Frontal cortex (tissue), 4 donors: ENCODE measurements around the gene TMEM175. TPM values are rescaled to one million over a fixed set of nuclear protein-coding genes. Genes with fewer than 3 reads are reported as not detected.
A peak's percentile ranks its signal among the peaks of the same experiment; 100 is the strongest.
"Not testable (repeated sequence)": the region's sequence is repeated elsewhere in the genome, so short reads cannot be mapped to it uniquely, and the experiment has no call there.

Experiments
- DNase-seq, 2 donors: peaks; one replicate each; pipeline ENCODE4 v3.0.0; 2012; ENCODE audit warnings: low spot score in 2 of 2
- FAIRE-seq: peaks from 2 replicates; lab custom pipeline; 2012; peaks lifted over from hg19 to GRCh38; lab: Jason Lieb, UNC
- total RNA-seq: library from RNA; depleted of rRNA; stranded (reverse); fragments of >200 nt; gene quantifications from one replicate; pipeline ENCODE4 v1.2.3, GENCODE V29; 2014
- donor health status: control.
- donor health status: control.
- donor health status: control.

The TMEM175 gene
- total RNA-seq, 1 donor from 2014 or later = 18.8 TPM

DNA sequence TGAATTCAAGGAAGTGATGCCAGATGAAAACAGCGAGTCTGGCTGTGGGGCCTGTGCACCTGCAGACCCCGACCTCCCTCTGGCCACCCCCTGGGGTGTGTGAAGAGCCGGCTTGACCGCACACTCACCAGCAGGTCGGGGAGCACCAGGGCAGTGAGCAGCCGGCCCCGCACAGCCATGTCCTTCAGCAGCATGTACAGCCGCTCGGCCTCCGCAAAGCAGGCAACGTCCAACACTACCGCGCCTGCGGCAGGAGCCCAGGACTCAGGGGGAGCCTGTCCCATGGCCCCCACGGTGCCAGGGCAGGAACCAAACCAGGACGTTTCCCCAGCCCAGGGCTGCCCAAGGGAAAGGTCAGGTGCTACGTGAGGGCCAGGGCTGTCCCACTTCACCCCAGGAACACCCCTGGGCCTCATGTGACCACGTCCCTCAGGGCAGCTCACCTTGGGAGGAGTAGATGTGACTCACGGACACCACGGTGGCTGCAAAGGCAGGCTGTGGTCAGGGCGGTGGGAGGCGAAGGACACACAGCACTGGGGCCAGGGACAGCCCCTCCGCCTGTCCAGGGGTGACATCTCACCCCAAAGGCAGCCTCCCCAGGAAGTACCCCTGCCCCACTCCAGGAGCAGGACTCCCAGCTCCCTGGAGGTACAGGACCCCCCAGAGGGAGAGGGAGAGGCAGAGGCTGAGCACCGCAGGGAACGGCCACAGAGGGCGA is 32.9 kb downstream of the TMEM175 start:
- DNase-seq (no peak), FAIRE-seq (no peak)

DNA sequence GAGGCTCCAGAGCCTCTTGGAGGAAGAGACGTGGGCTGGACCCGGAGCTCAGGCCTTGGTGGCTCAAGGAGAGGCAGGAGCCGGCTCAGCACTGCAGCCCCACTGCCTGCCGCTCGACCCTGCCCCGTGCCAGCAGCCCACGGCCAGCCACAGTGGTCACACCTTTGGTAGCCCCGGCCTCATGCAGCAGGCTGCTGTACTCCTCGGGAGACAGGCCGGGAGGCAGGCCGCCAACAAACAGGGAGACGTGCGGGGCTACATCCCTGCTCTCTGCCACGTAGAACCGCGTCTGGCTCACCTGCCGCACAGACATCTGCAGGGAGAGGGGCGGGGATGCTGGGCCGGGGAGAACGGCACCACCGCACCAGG is 33.5 kb downstream of the TMEM175 start:
- DNase-seq (no peak), FAIRE-seq (no peak)

DNA sequence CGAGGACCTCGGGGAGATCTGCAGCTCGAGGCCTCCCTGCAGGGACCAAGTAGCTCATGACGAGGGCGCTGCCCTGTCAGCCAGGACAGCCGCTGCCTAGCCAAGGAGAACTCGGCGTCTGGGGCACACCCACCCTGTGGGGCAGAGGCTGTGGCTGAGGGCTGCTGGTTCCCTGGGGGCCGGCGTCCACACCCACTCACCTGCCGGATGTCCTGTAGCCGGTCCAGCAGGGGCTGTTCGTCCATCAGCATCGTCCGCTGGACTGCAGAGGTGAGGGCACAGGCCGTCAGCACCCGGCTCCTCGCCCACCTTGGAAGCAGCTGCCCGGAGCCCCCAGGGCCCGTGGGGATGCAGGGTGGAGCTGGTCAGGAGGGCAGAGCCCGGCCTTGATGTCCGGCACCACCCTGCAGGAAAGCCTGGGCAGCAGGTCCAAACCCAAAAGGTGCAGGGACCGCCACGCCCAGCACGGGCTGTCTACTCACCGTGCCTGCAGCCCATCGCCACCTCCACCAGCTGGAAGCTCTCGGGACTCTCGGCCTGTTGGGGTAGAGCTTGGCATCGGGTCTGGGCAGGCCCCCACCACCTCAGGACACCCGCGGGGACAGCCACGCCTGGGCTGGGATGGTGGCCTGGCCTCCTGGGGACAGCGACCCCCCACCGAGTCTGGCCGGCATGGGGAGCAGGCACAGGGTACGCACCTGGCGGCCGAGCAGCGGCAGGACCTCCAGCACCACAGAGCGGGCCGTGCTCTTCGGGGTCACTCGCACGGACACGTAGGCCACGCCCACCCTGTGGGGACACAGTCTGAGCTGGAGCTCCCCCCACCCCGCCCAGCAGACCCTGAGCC is 34.2 kb downstream of the TMEM175 start:
- no peak for FAIRE-seq

DNA sequence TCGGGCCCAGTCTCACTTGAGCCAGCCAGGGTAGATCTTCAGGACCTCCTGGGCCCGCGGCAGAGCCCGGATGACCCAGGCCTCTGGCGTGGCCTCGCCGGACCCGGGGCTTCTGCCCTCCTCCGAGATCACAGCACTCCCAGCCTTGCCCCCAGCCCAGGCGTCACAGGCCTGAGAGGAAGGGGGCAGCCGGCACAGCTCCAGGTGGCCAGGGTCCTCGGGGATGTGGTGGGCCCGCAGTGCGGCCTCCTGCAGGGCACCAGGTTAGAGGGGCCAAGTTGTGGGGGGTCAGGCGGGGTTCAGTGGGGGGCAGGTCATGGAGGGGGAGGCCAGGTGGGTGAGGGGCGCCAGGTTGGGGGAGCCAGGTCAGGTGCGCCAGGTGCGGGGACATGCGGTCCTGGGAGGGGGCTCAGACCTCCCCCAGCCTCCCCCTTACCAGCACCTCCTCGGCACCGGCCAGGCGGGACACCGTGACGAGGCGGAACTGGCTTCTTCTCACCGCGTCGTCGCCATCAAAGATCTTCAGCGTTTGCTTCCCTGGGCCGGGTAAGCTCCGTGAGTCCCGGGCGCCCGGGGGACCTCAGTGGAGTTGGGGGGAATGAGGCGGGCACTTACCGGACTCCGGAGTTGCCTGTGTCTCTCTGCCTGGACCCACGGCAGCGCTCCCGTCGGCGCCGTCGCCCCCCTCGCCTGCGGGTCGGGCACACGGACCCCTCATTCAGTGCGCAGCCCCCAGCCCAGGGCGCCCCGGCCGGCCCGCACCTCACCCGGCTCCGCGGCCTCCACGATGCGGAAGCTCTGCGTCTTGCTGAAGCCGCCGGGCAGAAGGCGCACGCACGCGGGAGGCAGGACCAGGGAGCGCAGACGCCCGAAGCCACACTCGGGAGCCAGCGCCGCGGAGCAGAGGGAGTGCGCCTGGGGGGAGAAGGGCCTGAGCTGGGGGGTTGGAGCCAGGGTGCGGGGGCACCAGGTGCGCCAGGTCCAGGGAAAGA is 35.1 kb downstream of the TMEM175 start:
- FAIRE-seq (no peak), DNase-seq (no peak)

More for the DNA sequence above, 34.2 kb downstream of the TMEM175 start:
- no peak for DNase-seq

DNA sequence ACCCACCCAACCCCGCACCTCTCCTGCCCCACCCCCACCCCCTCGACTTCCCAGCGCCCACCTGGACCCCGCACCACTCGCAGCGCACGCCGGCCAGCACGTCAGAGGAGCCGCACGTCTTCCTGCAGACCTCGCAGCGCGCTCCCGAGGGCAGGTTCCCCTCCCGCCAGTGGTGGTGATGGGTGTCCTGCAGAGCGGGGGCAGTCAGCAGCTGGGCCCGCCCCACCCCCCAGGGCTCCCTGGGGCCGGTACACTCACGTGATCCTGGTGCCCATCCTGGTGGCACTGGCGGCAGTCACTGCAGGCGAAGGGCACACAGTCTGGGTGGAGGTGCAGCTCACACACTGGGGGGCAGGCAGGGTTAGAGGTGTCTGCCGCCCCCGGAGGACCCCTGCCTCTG is 36.0 kb downstream of the TMEM175 start:
- FAIRE-seq = no peak
- DNase-seq = no peak

DNA sequence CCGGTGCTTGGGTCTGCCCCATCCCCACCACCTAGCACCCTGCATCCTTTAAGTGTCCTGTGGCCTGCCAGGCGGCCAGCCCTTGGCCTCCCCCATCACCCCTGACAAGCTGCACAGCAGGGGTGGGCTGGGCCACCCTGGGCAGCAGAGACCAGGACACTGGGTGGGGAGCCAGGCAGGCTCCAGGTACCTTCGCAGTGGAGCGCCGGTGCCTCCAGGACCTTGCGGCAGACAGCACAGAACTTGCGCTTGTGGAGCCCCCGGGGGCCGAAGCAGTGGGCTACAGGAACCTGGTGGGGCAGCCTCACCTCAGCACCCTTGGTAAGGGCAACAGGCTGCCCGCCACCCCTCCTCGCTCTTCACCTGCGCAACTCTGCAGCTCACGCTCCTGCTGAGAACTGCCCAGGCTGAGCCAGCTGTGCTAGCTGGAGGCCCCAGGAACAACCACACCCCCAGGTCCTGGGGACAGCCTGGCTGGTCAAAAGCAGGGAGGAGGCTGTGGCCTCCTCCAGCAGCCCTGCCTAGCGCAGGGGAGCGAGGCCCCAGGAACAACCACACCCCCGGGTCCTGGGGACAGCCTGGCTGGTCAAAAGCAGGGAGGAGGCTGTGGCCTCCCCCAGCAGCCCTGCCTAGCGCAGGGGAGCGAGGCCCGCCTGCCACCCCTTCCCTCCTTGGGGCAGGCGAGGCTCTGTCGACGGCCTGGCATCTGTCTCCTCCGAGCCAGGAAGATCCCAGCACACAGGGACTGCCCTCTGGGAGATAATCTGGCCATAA is 36.5 kb downstream of the TMEM175 start:
- DNase-seq (no peak), FAIRE-seq (no peak)

DNA sequence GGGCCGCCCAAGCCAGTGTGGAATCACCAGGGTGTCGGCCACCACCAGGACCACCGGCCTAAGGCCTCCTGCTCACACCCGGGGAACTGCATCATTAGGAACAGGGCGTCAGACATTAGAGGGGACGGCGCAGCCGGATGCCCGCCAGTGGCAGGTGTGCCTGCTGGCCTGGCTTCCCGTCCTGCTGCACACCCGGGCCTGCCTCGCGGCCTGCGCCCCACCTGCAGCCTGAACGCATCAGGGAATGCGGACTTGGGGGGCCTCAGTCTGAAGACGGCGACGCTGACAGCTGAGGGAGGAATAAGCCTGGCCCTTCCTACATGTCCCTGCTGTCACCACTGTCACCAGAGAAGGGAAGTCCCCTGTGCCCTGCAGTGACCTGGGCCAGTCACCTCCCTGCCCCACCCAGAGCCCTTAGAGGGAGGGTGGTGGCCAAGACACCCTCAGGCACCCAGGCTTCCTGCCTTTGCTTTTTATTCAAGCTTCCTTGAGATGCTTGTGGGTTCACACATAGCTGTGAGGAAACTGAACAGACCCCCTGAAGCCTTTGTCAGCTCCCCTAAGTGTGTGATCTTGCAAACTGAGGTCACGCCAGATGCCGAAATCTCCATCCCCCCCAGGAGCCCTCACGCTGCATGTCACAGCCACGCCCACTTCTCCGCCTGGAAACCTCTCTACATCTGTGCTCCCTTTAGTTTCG is 37.9 kb downstream of the TMEM175 start:
- no peak for DNase-seq
- no peak for FAIRE-seq

DNA sequence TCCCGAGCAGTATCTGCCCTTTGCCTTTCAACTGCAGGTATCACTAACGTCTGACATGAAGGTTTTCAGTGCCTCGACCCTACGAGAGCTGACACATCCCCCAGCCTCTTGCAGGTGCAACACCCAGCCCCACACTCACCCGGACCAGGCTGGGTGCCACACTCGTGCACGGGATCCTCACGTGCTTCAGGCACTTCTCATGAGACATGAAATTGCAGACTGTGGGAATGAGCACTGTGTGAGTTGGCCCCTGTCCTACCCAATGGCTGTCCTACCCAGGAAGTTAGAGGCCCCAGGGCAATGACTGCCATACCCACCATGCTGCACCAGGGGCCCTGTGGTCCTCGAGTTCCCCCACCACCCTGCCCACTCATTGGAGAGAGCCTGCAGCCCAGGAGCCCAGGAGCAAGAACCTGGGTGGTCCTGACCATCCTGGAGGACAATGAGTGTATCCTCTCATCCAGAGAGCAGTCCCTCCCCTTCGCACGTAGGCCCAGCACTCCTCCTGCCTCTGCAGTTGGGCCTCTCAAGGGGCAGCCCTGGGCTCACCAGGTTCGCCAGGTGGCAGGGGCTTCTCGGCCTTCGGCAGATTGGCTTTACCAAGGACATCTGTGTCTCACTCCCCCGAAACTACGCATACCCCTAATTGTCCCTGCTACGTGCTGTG is 38.7 kb downstream of the TMEM175 start:
- DNase-seq (no peak), FAIRE-seq (no peak)

DNA sequence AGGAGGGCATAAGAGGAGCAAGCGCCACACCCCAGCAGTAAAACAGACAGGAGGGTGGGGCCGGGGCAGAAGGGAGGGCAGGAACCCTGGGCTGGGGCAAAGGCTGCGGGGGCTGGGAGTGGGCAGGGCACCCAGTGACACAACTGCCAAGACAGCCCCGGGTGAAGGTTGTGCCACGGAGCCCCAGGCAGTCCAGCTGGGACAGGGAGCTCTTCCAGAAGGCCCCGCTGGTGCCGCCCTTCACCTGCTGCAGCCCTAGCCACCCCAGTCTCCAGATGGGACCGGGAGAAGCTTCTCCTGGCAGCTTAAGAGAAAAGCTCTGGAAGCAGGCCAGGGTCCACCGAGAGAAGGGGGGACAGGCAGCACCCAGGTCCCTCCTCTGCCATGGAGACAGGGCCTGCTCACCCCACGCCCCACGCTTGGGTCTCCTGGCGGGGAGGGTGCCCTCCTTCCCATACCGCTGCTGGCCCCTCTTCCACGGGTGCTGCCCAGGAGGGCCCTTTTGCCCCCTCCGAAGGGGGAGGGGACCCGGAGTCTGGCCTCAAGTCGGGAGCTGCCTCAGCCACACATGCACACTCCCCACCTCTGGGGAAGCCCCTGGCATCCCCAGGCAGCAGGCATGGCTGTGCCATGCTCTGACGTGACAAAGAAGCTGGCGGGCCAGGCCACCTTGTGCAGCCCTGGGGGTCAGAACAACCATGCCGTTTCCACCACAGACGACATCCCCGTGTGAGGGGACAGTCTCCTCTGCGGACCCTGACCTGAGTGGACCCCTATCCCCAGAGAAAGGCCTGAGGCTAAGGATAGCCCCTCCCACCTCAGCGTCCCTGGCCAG is 39.6 kb downstream of the TMEM175 start:
- DNase-seq (no peak), FAIRE-seq (no peak)

DNA sequence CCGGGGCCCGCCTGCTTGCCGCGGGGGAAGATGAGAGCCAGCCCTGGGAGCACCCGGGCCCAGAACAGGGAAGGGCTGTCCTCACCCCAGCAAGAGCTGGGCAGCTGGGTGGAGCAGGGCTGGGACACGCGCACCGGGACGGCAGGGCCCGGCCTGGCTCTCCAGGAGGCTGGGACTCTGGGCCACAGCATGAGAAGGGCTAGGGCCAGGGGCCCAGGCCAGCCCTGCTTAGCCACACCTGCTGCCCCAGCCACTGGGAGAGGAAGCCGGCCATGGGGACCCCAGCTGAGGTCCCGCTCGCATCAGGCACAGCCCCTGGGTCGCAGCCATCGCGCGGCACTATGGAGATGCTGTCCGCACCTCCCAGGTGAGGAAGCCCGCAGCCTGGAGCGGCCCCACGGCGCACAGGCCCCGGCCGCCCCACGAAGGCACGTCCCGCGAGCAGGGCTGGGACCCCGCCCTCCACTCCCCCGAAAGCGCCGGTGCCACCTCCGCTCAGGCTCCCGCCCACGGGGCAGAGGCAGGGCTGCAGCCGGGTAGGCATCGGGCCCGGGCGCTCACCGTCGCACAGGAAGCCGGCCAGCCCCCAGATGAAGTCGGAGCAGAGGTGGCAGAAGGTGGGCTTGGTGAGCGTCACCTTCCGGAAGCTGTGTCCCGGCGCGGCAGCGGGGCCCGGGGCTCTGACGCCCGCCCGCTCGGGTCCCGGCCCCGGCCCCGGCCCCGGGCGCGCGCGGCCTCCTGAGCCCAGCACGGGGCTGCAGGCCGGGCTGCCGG is 40.6 kb downstream of the TMEM175 start:
- no peak for FAIRE-seq
- peak in 1 of 2 donors; percentile 76 for DNase-seq

DNA sequence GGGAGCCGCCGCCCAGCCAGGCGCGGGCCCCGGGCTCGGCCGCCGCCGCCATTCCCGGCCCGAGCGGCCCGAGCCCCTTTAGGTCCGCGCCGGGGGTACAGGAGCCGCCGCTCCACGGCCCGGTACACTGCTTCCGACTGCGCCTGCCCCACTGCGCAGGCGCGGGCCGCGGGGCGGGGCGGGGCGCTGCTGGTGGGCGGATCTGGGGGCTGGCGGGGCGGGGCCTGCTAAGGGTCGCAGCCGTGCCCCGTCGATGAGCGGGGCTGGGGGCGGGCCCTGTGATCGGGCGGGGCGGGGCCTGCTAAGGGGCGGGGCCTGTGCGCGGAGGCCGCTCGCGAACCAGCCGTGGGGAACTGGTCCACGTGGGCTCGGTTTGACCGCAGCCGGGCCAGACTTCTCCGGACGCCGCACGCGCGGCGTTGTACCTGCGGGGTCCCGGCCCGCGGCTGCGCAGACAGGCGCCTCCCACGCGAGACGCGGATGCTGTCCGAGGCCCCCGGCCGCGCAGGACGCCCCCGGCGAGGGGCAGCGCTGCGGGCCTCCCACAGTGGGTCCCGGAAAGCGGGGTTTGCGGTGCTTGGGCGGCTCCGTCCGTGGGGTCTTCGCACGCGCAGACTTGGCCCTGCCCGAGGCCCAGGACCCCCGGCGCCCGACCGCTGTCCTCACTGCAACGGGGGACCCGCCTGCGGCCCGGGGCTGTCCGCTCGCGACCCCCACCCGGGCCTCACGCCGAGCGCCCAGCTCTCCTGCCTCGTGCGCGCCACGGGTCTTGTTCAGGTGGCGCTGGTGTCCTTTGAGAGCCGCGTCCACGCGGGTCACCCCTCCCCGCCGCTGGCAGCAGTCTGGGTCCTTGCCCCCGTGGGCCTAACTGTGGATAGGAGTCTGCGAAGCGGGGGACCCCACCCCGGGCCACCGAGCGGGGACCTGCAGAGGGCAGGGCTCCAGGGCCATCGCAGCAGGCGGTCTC is 41.5 kb downstream of the TMEM175 start, which contains the start of gene DGKQ:
Gene DGKQ (minus strand): TSS at position 139 of the 967 bp plus-strand sequence. CDS start 87 bp downstream, at position 52.
- DNase-seq = peak; percentile 100
- FAIRE-seq = no peak

DNA sequence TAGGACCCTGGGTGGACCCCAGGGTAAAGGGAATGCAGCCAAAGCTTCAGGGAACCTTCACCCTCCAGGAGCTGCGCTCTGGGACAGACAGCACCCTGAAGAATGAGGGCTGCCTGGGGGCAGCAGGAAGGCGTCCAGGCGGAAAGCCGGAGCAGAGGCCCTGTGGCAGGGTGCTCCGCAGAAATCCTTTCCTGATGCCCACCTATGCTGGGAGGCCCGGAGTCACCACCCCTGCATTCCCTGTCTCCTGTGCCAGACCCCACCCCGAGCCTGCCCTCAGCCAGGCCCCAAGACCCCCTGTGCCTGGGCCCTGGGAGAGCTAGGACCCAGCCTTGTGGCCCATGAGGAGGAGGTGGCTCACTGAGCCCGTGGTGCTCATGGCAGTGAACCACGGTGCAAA is 42.4 kb downstream of the TMEM175 start:
- no peak for FAIRE-seq
- DNase-seq = no peak

DNA sequence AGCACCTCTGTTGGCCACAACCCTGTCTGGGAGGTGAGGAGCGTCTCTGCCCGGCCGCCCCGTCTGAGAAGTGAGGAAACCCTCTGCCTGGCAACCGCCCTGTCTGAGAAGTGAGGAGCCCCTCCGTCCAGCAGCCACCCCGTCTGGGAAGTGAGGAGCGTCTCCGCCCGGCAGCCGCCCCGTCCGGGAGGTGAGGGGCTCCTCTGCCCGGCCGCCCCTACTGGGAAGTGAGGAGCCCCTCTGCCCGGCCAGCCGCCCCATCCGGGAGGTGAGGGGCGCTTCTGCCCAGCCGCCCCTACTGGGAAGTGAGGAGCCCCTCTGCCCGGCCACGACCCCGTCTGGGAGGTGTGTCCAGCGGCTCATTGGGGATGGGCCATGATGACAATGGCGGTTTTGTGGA is 43.8 kb downstream of the TMEM175 start:
- not testable (repeated sequence) for FAIRE-seq, DNase-seq

DNA sequence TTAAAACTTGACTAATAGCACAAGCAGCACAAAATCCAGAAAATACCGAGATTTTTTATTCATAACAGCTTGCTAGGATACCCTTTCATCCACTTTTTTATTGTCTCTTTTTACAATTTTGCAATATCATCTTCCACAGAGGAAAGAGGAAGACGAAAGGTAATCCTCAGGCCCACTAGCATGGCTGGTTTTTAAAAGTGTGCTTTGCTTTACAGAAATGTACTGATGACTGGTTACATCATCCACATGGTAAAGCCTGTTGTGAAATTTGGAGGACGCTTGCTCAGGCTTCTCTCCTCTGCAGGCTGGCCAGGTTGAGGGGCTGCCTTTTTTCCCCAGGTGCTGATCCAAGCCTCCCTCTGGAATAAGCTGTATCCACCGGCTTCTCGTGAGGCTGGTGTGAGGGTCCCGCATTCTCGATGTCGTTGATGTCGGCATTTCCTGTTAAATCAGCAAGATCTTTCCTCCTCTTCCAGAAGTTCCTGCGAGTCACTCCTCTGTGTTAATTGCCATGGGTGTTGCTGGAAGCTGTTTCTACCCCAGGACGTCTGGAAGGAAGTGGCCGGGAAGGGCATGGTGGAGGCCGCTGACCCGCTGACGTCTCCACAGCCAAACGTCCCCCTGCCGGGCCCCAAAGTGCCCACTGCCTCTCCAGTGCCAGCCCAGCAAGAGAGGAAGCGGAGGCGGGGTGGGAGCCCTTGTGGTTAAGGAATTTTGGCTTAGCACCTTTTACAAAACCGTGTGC is 46.9 kb downstream of the TMEM175 start:
- DNase-seq (no peak), FAIRE-seq (no peak)

DNA sequence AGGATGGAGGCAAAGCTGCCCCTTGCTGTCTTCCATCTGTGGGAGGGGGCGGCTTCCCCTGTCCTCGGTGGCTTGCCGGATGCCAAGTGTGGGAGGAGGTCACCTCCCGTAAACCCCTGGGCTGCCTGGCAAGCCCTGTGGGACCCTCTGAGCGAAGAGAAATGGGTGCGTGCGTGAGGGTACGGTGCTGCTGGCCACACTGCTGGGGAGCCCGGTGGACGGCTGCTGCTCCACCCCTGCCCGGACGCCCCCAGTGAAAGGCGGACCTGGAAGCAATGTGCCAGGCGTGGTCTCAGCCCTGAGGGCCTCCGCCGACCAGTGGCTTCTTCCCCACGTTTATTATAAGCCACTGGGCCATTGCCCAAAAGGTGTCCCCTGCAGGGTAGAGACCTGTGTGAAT is 50.0 kb downstream of the TMEM175 start:
- DNase-seq = no peak
- no peak for FAIRE-seq
